HG02885 (cell line): ENCODE data around the gene AFG3L2.

Source experiments
- ATAC-seq: cut with Tn5 transposase; IDR thresholded peaks from one replicate; pipeline ENCODE4 v1.9.1; 2021; ENCODE audit warnings: mild to moderate bottlenecking; ENCODE audit not compliant: unreplicated experiment, poor library complexity

Gene AFG3L2

GRCh38 chr18:12366379-12366778 is 10.6 kb downstream of the AFG3L2 start:
- no peak for ATAC-seq

GRCh38 chr18:12362473-12363174 is 14.4 kb downstream of the AFG3L2 start:
- ATAC-seq = no peak

- no peak for ATAC-seq
These were observed 15.2 kb downstream of the AFG3L2 start for GRCh38 chr18:12361770-12362378.

GRCh38 chr18:12359515-12359927 is 17.5 kb downstream of the AFG3L2 start:
- ATAC-seq = no peak

- ATAC-seq = no peak
These were observed 24.8 kb downstream of the AFG3L2 start for GRCh38 chr18:12352188-12352587.

GRCh38 chr18:12347895-12348294 is 29.1 kb downstream of the AFG3L2 start:
- ATAC-seq = no peak

- ATAC-seq = no peak
These were observed 30.8 kb downstream of the AFG3L2 start for GRCh38 chr18:12346240-12346565.

- no peak for ATAC-seq
These were observed 31.4 kb downstream of the AFG3L2 start for GRCh38 chr18:12345491-12346239.

- no peak for ATAC-seq
These were observed 34.4 kb downstream of the AFG3L2 start for GRCh38 chr18:12342661-12343060.

GRCh38 chr18:12340945-12341660 is 35.9 kb downstream of the AFG3L2 start:
- no peak for ATAC-seq

- ATAC-seq = no peak
These were observed 38.6 kb downstream of the AFG3L2 start for GRCh38 chr18:12338382-12338781.

GRCh38 chr18:12336887-12337286 is 40.1 kb downstream of the AFG3L2 start:
- no peak for ATAC-seq

- no peak for ATAC-seq
These were observed 40.8 kb downstream of the AFG3L2 start for GRCh38 chr18:12336171-12336613.

- ATAC-seq = no peak
These were observed 41.5 kb downstream of the AFG3L2 start for GRCh38 chr18:12335503-12335902.

GRCh38 chr18:12334863-12335262 is 42.2 kb downstream of the AFG3L2 start:
- no peak for ATAC-seq

- no peak for ATAC-seq
These were observed 42.6 kb downstream of the AFG3L2 start for GRCh38 chr18:12334366-12334808.

GRCh38 chr18:12333506-12334290 is 43.3 kb downstream of the AFG3L2 start:
- no peak for ATAC-seq

- ATAC-seq = no peak
These were observed 46.3 kb downstream of the AFG3L2 start for GRCh38 chr18:12330766-12331165.

GRCh38 chr18:12329125-12329698 is 47.8 kb downstream of the AFG3L2 start:
- no peak for ATAC-seq
